K562 (cell line): Measurements from ENCODE around the gene NET1. TPM values are rescaled to one million over a fixed set of nuclear protein-coding genes. Genes with fewer than 3 reads are reported as not detected.

Experiments
- CAMTA2 ChIP-seq: fragments of 250-450 bp; sonication (Bioruptor Pico); conservative IDR thresholded peaks from 2 replicates; pipeline ENCODE4 v1.5.1; 2022
- CBFA2T3 ChIP-seq: fragments of 450-650 bp; IDR thresholded peaks from 2 replicates; pipeline ENCODE4 v1.6.1; 2017
- ETS1 ChIP-seq: conservative IDR thresholded peaks from 2 replicates; pipeline ENCODE4 v1.6.1; 2011; ENCODE audit warnings: low read depth, mild to moderate bottlenecking, low read length; ENCODE audit not compliant: control insufficient read depth
- GTF2F1 ChIP-seq: IDR thresholded peaks from 2 replicates; pipeline ENCODE4 v1.6.1; 2011; ENCODE audit warnings: low read depth, low read length, improper control_type of control experiment
- HINFP ChIP-seq: fragments of 450-650 bp; conservative IDR thresholded peaks from 2 replicates; pipeline ENCODE4 v1.6.1; 2016; ENCODE audit warnings: missing genetic modification characterization, low read depth, mild to moderate bottlenecking, control low read depth, missing compliant biosample characterization
- LCOR ChIP-seq: sonication (generic); formaldehyde crosslinking; IDR thresholded peaks from 2 replicates; pipeline ENCODE4 v1.8.0; 2022; ENCODE audit warnings: mild to moderate bottlenecking, missing genetic modification reagents
- MEIS2 ChIP-seq: fragments of 450-650 bp; IDR thresholded peaks from 2 replicates; pipeline ENCODE4 v1.6.1; 2014; ENCODE audit warnings: mild to moderate bottlenecking; ENCODE audit not compliant: partially characterized antibody
- MLLT1 ChIP-seq, 2 experiments: fragments of 450-650 bp; IDR thresholded peaks; 2 replicates each; pipeline ENCODE4 v1.6.1; 2016
- TEAD1 ChIP-seq, 2 experiments: fragments of 450-650 bp in 1 of 2; sonication (generic) in 1 of 2; formaldehyde crosslinking; IDR thresholded peaks; 2 replicates each; pipeline versions ENCODE4 v1.4.0 to v1.8.0; 2020 to 2022; ENCODE audit warnings: mild to moderate bottlenecking in 2 of 2, missing genetic modification reagents in 1 of 2
- ZBTB40 ChIP-seq, 2 experiments: fragments of 450-650 bp in 1 of 2; sonication (generic) in 1 of 2; formaldehyde crosslinking in 1 of 2; IDR thresholded peaks; 2 replicates each; pipeline versions ENCODE4 v1.7.1 to v1.9.0; 2016 to 2022; ENCODE audit warnings: inconsistent platforms in 1 of 2, mild to moderate bottlenecking in 1 of 2, missing genetic modification reagents in 1 of 2
- ZNF639 ChIP-seq, 2 experiments: fragments of 200-800 bp in 1 of 2; sonication (Bioruptor generic) in 1 of 2; sonication (generic) in 1 of 2; formaldehyde crosslinking in 1 of 2; IDR thresholded peaks in 1 of 2; conservative IDR thresholded peaks in 1 of 2; 2 replicates each; pipeline versions ENCODE4 v1.5.0 to v1.6.1; 2016 to 2020; ENCODE audit warnings: missing compliant biosample characterization in 1 of 2, missing genetic modification characterization in 1 of 2, missing genetic modification reagents in 1 of 2
- polyA plus RNA-seq, 8 experiments: library from polyadenylated mRNA; depleted of rRNA in 4 of 8; stranded (reverse) in 5 of 8; unstranded in 3 of 8; fragments of >200 nt; fragmentation: Nextera tagmentation in 2 of 8; fragmentation: Illumina TruSeq in 1 of 8; extraction: Ambion mirVana in 2 of 8; extraction: Trizol in 1 of 8; gene quantifications; 2 replicates each; pipeline versions ENCODE4 v1.2.1 to v1.2.3, GENCODE V29; 2011 to 2014; ENCODE audit warnings: inconsistent platforms in 1 of 8, missing spikeins in 1 of 8
- total RNA-seq, 7 experiments: library from RNA; depleted of rRNA in 6 of 7; stranded (reverse); fragments of >200 nt in 6 of 7; fragmentation: Illumina TruSeq in 2 of 7; extraction: Trizol in 2 of 7; gene quantifications; 2 replicates each; pipeline versions ENCODE4 v1.2.1 to v1.2.3, GENCODE V29; 2011 to 2021; ENCODE audit warnings: low replicate concordance in 1 of 7

The NET1 gene
- total and polyA plus RNA-seq, 9 of the 15 experiments (the other 6 are each of a cell fraction or from before 2014, with no cell fraction given): 47.4 to 258 (median 106) TPM

- TF ChIP-seq ZBTB40 (IDR thresholded peaks at IDR 0.05): no peak
- TF ChIP-seq ZBTB40 (CRISPR knock-in tag; IDR thresholded peaks at IDR 0.05): no peak
- TF ChIP-seq CBFA2T3: peak; percentile 95
- no peak for TF ChIP-seq GTF2F1
- peak; percentile 92 to 98 for TF ChIP-seq MLLT1 (IDR thresholded peaks at IDR 0.05)
- no peak for TF ChIP-seq CAMTA2 (CRISPR knock-in tag)
- TF ChIP-seq LCOR (CRISPR knock-in tag): peak; percentile 63; the same call in 1 of the 2 replicates
- no peak for TF ChIP-seq ZNF639 (CRISPR knock-in tag; conservative IDR thresholded peaks at IDR 0.05 in 1 of 2, IDR thresholded peaks at IDR 0.05 in 1 of 2)
- no peak for TF ChIP-seq HINFP (tag)
- TF ChIP-seq MEIS2: peak; percentile 36
- TF ChIP-seq TEAD1 (CRISPR knock-in tag; IDR thresholded peaks at IDR 0.05): no peak
- TF ChIP-seq ETS1: no peak
Observed at GRCh38 chr10:5479481-5480161, 67.3 kb downstream of the NET1 start (continued).
